HG02623 (cell line): ENCODE results near the gene KLHL22.
"Not testable (repeated sequence)": the region's sequence is repeated elsewhere in the genome, so short reads cannot be mapped to it uniquely, and the experiment has no call there.

Experiments used
- ATAC-seq: cut with Tn5 transposase; IDR thresholded peaks from one replicate; pipeline ENCODE4 v1.9.1; 2021; ENCODE audit warnings: moderate library complexity; ENCODE audit not compliant: unreplicated experiment

Gene KLHL22

DNA sequence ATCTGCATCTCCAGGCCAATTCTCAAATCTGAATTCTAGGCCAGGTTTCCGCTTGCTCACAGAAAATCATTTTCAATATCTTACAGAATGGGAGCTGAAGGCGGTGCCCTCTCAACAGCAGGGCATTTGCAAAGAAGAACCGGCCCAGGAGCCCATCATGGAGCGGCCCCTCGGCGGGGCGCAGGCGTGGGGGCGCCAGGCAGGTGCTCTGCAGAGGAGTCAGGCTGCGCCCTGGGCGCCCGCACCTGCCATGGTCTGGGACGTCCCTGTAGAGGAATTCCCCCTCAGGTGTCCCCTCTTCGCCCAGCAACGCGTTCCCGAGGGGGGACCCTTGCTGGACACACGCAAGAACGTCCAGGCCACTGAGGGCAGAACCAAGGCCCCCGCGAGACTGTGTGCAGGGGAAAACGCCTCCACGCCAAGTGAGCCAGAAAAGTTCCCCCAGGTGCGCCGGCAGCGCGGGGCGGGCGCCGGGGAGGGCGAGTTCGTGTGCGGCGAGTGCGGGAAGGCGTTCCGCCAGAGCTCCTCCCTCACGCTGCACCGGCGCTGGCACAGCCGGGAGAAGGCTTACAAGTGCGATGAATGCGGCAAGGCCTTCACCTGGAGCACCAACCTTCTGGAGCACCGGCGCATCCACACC is 90.2 kb downstream of the KLHL22 start:
- ATAC-seq, result no peak

DNA sequence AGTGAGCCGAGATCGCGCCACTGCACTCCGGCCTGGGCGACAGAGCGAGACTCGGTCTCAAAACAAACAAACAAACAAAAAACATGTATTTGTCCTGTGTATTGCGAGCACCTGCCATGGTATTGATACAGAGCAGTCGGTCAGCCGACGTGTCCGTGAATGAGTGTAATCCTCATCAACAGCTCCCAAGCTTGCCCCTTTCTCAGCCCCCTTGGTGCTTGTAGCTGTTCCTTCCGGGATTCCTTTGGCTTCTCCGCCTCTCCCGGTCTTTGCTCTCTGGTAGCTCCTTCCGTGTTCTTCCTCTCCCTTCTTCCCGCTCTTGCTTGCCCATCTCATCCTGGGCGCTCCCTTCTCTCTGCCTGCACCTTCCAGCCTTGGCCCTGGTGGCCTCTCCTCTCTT is 90.7 kb downstream of the KLHL22 start:
- ATAC-seq, result no peak

DNA sequence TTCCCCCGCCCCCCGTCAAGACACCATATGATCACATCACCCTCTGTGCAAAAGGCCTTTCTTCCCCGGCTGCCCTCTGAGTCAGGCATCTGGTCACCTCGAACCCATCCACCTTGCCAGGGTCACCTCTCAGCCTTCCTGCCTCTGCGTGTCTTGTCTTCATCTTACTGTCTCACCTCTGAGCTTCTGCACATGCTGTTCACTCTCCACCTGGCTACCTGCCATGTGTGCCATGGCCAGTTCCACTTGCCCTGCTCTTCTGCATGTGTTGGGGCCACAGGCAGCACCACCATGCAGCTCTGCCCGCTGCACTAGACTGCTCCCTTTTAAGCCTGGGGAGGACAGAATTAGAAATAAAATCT is 91.8 kb downstream of the KLHL22 start:
- ATAC-seq, result no peak

DNA sequence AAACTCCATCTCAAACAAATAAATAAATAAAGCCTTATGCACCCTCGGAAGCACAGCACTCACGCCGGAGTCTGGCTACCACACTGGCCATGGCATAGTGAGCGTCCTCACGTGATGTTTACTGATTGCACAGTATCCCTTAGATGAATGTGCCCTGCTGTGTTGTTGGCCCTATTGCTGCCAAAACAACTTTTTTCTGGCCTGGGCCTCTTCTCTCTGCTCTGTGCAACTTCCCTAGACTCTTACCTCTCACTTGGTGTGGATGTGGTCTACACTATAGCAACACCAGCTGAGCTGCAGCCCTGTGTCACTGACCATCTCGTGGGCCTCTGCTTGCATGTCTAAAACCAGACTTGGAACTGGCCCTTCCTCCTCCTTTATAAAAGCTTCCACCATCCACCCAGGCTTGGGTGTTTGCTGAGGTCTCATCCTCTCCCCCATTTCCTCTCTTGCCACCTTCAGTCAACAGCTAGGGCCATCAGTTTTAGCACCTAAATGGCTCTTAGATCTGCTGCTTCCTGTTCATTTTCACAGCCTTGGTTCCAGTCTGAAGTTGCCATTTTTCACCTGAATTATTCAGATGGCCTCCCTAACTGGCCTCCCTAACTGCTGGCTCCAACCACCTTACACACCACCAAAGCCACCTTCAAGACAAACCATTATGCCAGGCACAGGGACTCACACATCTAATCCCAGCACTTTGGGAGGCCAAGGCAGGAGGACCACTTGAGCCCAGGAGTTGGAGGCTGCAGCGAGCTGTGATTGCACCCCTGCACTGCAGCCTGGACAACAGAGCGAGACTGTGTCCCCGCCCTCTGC is 92.4 kb downstream of the KLHL22 start:
- no peak for ATAC-seq

DNA sequence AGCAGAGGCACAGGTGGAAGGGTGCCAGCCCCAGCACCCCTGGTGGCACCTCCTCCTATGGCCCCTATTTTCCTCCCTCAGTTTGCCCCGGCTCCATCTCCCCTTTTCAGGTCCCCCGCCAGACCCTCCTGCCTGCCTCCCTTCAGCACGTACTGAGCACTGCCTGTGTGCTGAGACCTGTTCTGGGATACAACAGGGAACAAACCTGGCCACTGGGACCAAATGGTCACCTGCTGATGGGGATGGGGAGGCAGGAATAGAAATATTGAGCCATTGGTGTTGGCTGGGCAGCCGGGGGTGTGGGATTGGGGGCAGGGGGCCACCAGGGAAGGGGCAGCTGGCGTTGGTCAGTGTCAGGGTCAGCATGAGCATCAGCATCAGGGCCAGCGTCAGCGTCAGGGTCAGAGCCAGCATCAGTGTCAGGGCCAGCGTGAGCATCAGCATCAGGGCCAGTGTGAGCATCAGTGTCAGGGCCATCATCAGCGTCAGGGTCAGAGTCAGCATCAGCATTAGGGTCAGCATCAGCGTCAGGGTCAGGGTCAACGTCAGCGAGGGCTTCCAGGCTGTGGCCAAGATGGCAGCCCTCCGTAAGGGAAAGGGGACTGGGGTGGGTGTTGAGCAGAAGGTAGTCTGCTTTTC is 94.1 kb downstream of the KLHL22 start:
- no peak for ATAC-seq

DNA sequence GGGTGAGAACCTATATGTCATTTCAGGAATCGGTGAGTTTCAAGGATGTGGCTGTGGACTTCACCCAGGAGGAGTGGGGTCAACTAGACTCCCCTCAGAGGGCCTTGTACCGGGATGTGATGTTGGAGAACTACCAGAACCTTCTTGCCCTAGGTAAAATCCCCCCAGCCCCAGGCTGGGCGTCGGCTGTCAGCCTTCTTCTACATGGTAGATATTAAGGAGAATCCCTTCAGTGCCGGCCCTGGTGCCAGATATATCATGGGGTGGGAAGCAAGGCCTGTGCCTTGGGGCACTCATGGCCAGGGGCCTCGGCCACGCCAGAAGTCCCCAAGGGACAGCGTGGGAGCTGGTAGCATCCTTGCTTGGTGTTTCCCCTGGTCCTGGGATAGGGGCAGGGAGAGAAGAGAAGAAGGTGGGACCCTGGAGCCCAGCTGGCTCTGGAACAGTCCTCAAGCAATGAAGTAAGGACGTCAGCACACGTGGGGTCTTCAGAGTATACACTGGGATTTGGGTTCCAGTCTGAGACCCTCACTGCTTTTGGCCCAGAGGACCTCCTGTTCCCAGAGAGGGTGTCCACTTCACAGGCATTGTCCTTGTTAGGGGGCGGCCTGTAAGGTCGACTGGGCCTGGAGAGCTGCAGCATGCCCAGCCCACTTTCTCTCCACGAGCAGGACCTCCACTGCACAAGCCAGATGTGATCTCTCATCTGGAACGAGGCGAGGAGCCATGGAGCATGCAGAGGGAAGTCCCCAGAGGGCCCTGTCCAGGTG is 94.8 kb downstream of the KLHL22 start:
- ATAC-seq, result no peak

DNA sequence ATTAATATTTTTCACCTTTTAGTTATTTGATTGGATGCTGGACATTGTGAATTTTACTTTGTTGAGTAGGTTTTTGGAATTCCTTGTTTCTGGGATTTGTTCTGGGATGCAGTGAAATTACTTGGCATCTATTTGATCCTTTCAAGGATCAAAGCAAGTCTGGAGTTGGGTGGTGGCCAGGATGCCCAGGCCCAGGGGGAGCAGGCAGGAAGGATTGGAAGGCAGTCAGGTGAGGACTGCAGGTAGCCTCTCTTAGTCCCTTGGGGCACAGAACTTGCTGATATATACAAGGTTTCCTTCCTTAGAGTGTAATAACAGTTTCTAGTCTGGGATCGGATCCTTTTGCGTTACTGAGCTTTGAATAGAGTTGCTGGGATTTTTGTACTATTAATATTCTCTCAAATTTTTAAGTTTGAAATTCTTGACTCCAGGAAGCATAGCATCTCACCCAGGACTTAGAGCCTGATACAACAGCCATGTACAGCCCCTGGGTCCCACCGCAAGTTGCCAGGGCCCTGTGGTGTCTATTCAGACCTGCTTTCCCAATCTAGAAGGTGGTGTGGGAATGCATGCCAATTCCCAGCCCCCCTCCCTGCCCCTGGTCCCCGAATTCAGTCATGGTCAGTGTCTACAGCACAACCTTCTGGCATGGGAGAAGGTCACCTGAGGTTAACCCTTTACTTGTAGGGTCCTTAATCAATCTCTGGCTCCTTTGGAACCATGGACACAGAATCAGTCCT is 95.6 kb downstream of the KLHL22 start:
- ATAC-seq, result no peak

DNA sequence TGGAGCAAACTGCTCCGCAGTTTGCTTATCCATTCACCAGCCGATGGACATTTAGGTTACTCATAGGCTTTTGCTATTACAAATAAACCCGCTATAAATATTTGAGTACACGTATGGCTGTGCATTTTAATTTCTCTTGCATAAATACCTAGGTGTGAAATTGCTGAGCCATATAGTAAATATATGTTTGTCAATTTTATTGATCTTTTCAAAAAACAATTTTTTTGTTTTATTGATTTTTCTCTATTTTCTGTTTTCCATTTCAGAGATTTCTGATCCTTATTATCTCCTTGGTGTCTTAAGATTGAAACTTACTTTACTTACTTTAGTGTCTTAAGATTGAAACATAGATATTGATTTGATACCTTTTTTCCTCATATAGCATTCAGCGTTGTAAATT is 97.2 kb downstream of the KLHL22 start:
- no peak for ATAC-seq

DNA sequence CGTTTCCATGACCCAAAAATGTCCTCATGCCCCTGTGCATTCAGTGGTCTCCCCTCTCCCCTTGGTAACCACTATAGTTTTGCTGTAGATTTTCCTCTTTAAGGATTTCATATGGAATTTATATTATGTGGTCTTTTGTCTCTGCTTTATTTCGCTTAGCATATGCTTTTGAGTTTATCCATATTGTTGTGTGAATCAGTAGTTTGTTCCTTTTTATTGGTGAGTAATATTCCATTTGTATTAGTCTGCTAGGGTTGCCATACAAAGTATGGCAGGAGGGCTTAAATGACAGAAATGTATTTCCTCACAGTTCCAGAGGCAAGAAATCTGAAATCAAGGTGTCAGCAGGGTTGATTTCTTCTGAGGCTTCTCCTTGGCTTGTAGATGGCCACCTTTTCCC is 98.1 kb downstream of the KLHL22 start:
- ATAC-seq, result no peak

DNA sequence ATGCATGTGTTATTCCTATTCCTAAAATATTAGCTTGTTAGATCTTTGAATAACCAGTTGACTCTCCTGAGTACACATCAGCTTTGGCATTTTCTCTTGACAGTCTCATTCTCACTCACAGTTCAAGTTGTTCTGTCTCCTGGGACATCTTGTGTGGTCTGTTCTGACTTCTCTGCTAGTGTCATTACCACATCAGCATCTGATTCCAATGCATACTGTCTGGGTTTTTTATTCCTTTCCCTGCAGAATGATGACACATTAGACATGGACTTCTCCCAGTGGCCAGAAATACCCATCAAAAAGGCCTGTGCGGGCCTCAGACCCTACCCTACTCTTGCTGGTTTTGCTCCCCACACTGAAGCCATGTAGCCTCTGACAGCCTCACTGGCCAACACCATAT is 99.0 kb downstream of the KLHL22 start:
- no peak for ATAC-seq

DNA sequence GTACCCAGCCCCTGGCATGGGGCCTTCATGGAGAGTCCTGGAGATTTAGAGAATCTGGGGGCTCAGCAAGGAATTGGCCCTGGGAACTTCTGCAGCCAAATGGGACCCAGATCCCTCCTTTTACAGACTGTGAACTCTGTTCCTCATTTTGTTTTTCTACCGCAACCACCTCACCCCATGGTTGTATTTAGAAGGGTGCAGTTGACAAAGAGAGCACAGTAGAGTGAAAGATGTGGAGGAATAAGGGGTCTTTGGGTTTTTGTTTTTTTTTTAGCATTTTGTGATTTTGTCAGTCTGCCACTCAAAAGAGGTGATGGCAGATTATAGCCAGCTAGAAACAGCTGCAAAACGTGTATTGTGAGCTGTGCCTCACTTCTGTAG is 99.7 kb downstream of the KLHL22 start:
- no peak for ATAC-seq

DNA sequence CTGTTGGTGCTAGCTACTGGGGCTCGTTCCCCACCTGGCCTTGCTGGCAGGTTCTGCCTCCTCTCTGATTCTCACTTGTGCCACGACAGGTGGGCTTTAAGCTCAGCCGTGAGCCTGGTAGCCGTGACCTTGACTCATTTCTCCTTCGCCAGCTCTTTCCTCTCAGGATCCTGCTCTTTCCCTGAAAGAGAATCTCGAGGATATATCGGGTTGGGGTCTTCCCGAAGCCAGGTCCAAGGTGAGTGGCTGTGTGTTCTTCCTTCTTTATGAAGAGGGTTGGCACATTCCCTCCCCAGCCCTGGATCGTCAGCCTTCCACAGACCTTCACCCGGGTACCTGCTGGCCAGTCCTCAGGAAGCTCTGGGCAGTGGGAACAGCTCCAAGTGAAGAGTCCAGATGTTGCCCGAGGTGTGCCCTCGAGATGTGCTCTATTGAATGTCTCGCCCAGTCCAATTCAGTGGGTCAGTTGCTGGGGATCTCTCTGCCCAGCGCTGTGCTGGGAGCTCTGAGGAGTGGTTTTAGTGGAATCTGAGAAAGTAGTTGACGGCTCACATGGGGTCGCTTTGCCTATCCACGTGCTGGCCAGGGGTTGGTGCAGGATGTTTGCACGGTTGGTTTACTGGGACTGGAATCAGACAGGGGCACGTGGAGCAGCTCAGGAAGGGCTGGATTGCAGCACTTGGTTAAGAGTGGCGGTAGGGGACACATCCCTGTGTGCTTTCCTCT is 100.3 kb downstream of the KLHL22 start:
- no peak for ATAC-seq

DNA sequence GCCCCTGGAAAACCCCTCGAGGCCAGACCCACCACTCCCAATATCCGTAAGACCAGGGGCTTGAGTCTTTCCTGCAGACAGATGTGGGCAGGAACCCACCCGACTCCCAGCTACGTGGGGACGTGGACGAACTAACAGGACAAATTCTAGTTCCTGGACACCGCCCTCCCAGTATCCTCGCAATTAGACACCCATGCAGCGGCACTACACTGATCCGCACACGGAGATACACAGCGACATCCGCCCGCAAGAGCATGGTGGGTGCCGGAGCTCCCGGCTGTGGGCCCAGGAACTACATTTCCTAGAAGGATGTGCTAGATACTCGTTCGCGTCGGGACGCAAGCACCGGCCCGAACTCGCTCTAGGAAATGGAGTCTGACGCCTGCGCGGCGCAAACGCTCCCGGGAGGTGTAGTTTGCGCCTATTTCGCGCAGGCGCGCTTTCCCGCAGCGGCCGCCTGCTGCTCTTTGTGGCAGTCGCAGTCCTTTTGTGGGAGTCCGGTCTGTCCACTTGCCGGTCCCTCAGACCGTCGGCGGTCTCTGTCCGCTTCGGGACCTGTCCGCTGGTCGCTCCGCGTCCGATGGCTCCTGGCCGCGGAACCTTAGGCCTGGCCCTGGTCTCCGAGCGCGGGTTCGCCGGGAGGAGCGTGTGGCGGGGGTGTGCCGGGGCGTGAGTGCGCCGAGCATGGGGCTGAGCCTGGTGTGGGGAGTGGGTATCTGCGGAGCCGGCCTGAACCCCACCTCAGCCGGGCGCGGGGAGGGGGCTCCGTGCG is 101.7 kb downstream of the KLHL22 start, which contains the start of gene ZNF74:
TSS of gene ZNF74 (plus strand) at position 447 of the 772 bp plus-strand sequence. CDS start 478 bp downstream, outside the sequence.
- ATAC-seq, result peak; percentile 69

DNA sequence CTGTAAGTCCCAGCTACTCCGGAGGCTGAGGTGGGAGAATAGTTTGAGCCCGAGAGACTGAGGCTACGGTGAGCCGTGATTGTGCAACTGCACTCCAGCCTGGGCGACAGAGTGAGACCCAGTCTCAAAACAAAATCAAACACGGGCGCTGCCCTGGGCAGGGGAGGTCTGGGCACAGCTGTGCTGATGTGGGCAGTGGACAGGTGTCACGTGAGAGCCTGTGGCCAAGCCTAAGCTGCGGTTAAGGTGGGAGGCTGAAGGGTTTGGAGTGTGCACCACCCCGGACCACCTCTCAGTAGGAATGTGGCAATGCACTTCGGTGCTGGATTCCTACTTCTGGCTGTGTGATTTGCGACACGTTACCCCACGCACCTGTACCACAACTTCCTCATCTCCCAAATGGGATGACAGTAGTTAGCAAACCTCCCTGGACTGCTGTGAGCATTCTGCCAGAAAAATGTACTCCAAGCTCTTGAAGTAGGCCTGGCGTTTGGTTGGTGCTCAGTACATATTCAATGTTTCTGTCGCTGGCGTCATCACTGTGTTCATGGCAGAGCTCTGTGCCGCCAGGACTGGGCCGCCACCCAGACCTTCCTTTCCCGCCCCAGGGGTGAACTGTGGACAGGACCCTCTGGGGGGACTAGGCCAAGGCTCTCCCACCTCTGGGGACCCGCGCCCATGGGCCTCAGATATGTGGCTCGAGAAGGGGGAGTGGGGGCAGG is 102.5 kb downstream of the KLHL22 start:
- no peak for ATAC-seq

DNA sequence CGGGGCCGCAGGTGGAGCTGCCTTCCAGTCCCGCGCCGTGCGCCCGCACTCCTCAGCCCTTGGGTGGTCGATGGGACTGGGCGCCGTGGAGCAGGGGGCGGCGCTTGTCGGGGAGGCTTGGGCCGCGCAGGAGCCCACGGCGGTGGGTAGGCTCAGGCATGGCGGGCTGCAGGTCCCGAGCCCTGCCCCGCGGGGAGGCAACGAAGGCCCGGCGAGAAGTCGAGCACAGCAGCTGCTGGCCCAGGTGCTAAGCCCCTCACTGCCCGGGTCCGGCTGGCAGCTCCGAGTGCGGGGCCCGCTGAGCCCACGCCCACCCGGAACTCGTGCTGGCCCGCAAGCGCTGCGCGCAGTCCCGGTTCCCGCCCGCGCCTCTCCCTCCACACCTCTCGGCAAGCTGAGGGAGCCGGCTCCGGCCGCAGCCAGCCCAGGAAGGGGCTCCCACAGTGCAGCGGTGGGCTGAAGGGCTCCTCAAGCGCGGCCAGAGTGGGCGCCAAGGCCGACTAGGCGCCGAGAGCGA is 103.2 kb downstream of the KLHL22 start:
- not testable (repeated sequence) for ATAC-seq
